Psoas muscle (tissue), 8 donors: Measurements from ENCODE around the gene MYPN. TPM values are rescaled to one million over a fixed set of nuclear protein-coding genes. Genes with fewer than 3 reads are reported as not detected.

Experiments
- ATAC-seq, 4 donors: fragments of 200-7000 bp; cut with Tn5 transposase; one replicate each; pipeline ENCODE4 v1.9.1; 2020; ENCODE audit warnings: moderate library complexity in 3 of 4, mild to moderate bottlenecking in 2 of 4
- DNase-seq, 2 donors: peaks; one replicate each; pipeline ENCODE4 v3.0.0-alpha.2; 2020
- H3K27ac ChIP-seq: fragments of 200-600 bp; one replicate; pipeline ENCODE4 v1.8.0; 2022
- H3K27me3 ChIP-seq, 3 donors: fragments of 200-600 bp in 1 of 3; one replicate each; pipeline versions ENCODE4 v1.6.1 to v1.8.0; 2013 to 2022; ENCODE audit warnings: low read length in 2 of 3, mild to moderate bottlenecking in 2 of 3, moderate library complexity in 1 of 3; ENCODE audit not compliant: insufficient read depth in 3 of 3
- H3K36me3 ChIP-seq, 2 donors: fragments of 200-600 bp in 1 of 2; one replicate each; pipeline versions ENCODE4 v1.6.1 to v1.8.0; 2013 to 2022; ENCODE audit warnings: low read depth in 1 of 2, mild to moderate bottlenecking in 1 of 2, moderate library complexity in 1 of 2; ENCODE audit not compliant: insufficient read depth in 1 of 2
- H3K4me1 ChIP-seq: fragments of 200-600 bp; one replicate; pipeline ENCODE4 v1.8.0; 2022
- H3K4me3 ChIP-seq: fragments of 200-600 bp; one replicate; pipeline ENCODE4 v1.8.0; 2022; ENCODE audit warnings: mild to moderate bottlenecking
- H3K9me3 ChIP-seq: fragments of 200-600 bp; one replicate; pipeline ENCODE4 v1.8.0; 2022
- WGBS, 3 donors: extraction: QIAGEN DNeasy Blood & Tissue Kit; methylation state at CpG; one replicate each; pipeline versions ENCODE4 v1.1.6 to v1.1.7; 2013; 5-methylcytosine and 5-hydroxymethylcytosine counted together
- intact Hi-C, 2 donors: fragments of 100-400 bp; cut with DNase I; formaldehyde crosslinking; loops; one replicate each; pipeline versions ENCODE4 v1.11.0 to v1.14.2; 2022
- polyA plus RNA-seq, 3 donors: library from polyadenylated mRNA; stranded (reverse); fragments of 200-250 nt; gene quantifications; one replicate each; pipeline ENCODE4 v1.2.3, GENCODE V29; 2013
- total RNA-seq, 4 donors: library from RNA; stranded (reverse); fragmentation: NEBNext Ultra II Directional in 2 of 4; extraction: Animal tissue kit (Norgen Biotek cat#: 25700) in 2 of 4; gene quantifications; one replicate each; pipeline versions ENCODE4 v1.2.1 to v1.2.4, GENCODE V29; 2021 to 2023
- TF ChIP-seq, protein P1 (sequence below): fragments of 200-600 bp; IDR thresholded peaks from one replicate; pipeline ENCODE4 v1.8.0; 2022; ENCODE audit warnings: antibody characterized with exemption
- donor health status: healthy with polysubstance abuse.
- donor health status: DM: no; HTN: no; CAD: no; lungs with moderate emphysema.
- donor health status: Bipolar disorder and iron deficiency.
- donor health status: healthy.
- donor health status: DM: yes; HTN: yes; CAD: no.
- donor health status: DM: no; HTN: no; CAD: no.
- donor health status: DM: no; HTN: no; CAD: no.
- donor health status: DM: yes; HTN: yes; CAD: no.

Gene MYPN
- total and polyA plus RNA-seq, 7 donors = 24.3 to 376 (median 216) TPM

DNA sequence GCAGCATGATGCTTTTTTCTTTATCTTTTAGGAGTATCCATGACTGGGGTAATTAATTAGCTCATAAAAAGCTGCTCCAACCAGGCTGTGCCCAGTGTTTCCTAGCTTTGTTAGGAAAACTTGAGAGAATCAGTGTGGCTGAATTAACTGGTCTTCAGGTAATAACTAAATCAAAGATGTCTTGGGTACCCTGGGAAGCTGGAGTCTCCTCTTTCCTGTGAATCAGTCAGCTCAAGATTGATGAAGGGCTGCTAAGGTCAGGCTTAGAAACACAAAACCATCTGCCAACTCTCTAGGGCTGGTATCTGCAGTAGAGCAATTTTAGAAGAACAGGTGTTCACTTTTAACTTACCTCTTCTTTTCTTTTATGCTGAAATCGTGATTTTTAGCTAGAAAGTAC is 144.1 kb downstream of the MYPN start:
- Histone ChIP-seq H3K27me3 (no peaks in the 10 kb centered on the region), H3K27ac (no peak overlapping the region), H3K36me3 (no peaks in the 10 kb centered on the region), H3K4me1 (peaks cover 3% of the 10 kb centered on the region), H3K4me3 (no peak overlapping the region), H3K9me3 (no peaks in the 10 kb centered on the region)
- DNase-seq (no peak), ATAC-seq (no peak)
- intact Hi-C loops = no loop called here
- TF ChIP-seq, protein P1, sequence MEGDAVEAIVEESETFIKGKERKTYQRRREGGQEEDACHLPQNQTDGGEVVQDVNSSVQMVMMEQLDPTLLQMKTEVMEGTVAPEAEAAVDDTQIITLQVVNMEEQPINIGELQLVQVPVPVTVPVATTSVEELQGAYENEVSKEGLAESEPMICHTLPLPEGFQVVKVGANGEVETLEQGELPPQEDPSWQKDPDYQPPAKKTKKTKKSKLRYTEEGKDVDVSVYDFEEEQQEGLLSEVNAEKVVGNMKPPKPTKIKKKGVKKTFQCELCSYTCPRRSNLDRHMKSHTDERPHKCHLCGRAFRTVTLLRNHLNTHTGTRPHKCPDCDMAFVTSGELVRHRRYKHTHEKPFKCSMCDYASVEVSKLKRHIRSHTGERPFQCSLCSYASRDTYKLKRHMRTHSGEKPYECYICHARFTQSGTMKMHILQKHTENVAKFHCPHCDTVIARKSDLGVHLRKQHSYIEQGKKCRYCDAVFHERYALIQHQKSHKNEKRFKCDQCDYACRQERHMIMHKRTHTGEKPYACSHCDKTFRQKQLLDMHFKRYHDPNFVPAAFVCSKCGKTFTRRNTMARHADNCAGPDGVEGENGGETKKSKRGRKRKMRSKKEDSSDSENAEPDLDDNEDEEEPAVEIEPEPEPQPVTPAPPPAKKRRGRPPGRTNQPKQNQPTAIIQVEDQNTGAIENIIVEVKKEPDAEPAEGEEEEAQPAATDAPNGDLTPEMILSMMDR = no peak
- 24 to 34% (median 32%) methylated on average over 1 of the region's 1 CpG for WGBS, 3 donors

DNA sequence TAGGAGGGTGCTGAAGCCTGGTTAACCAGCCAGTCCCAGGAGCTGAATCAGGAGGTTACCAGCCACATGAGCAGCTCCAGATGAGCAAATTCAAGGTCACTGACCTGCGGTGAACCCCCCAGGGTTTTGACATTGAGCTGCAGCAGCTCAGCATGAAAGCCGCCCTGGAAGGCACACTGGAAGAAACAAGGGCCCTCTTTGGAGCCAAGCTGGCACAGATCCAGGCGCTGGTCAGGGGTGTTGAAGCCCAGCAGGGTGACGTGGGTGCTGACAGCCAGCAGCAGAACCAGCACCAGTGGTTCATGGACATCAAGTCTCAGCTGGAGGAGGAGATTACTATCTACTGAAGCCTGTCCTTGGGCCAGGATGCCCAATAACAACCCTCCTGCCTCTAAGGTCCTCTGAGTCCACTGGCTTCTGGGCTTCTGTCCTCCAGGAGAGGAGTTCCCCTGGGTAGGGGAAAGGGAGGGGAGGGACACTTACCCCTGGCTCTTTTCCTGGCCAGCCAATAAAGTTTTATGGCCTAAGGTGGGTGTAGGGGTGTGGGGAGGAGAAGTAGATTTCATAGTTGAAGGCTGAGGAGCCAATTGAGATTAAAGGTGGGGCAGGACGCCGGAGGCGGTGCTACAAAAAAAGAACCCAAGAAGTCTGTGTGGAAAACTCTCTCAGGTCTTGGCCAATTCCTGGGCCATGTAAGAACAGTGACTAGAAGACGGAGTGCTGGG is 152.0 kb downstream of the MYPN start:
- H3K27ac ChIP-seq = no peak overlapping the region
- H3K27me3 ChIP-seq = no peaks in the 10 kb centered on the region
- H3K4me3 ChIP-seq = no peak overlapping the region
- H3K9me3 ChIP-seq = no peaks in the 10 kb centered on the region
- no peak for DNase-seq
- TF ChIP-seq, protein P1 = no peak
- peak in 1 of 4 donors; percentile 33 for ATAC-seq
- H3K36me3 ChIP-seq = no peaks in the 10 kb centered on the region
- 70 to 82% (median 71%) methylated on average over 8 of the region's 8 CpGs for WGBS, 3 donors
- intact Hi-C loops = no loop called here
- H3K4me1 ChIP-seq = no peaks in the 10 kb centered on the region

Other genes with a start within 250 kb of the MYPN start
- 10 to 100 TPM; 14.7 to 24.3 (median 18.6) TPM for gene SIRT1, start 224.8 kb upstream of the MYPN start, total RNA-seq
- gene SIRT1, start 224.8 kb upstream of the MYPN start, polyA plus RNA-seq = 10 to 100 TPM in 2 of 3 donors, 1 to 10 TPM in 1; 7.8 to 21.4 (median 16.1) TPM
- 10 to 100 TPM; 15.1 to 29.4 (median 20.6) TPM for gene HERC4, start 34.2 kb upstream of the MYPN start, total RNA-seq
- 10 to 100 TPM in 2 of 3 donors, 1 to 10 TPM in 1; 8.8 to 23.7 (median 17.6) TPM for gene HERC4, start 34.2 kb upstream of the MYPN start, polyA plus RNA-seq
- gene ATOH7, start 122.6 kb downstream of the MYPN start, total RNA-seq = not detected
- under 1 TPM in 1 of 3 donors, not detected in 2; 0.17 TPM for gene ATOH7, start 122.6 kb downstream of the MYPN start, polyA plus RNA-seq
- gene HNRNPH3, start 222.6 kb downstream of the MYPN start, total RNA-seq = 100 to 1,000 TPM in 1 of 4 donors, 10 to 100 TPM in 3; 73.1 to 102 (median 88.2) TPM
- gene HNRNPH3, start 222.6 kb downstream of the MYPN start, polyA plus RNA-seq = 100 to 1,000 TPM; 107 to 180 (median 171) TPM
- gene PBLD, start 223.4 kb downstream of the MYPN start, total RNA-seq = 1 to 10 TPM; 1.8 to 2.9 (median 2.0) TPM
- 1 to 10 TPM in 1 of 3 donors, under 1 TPM in 2; 0.77 to 2.0 (median 0.82) TPM for gene PBLD, start 223.4 kb downstream of the MYPN start, polyA plus RNA-seq